HG02981 (cell line): ENCODE data around the gene GNG7.
A peak's percentile ranks its signal among the peaks of the same experiment; 100 is the strongest.
"Not testable (repeated sequence)": the region's sequence is repeated elsewhere in the genome, so short reads cannot be mapped to it uniquely, and the experiment has no call there.

Experiments
- ATAC-seq: cut with Tn5 transposase; IDR thresholded peaks from one replicate; pipeline ENCODE4 v1.9.1; 2021; ENCODE audit warnings: mild to moderate bottlenecking, moderate library complexity; ENCODE audit not compliant: unreplicated experiment

GNG7 gene

DNA sequence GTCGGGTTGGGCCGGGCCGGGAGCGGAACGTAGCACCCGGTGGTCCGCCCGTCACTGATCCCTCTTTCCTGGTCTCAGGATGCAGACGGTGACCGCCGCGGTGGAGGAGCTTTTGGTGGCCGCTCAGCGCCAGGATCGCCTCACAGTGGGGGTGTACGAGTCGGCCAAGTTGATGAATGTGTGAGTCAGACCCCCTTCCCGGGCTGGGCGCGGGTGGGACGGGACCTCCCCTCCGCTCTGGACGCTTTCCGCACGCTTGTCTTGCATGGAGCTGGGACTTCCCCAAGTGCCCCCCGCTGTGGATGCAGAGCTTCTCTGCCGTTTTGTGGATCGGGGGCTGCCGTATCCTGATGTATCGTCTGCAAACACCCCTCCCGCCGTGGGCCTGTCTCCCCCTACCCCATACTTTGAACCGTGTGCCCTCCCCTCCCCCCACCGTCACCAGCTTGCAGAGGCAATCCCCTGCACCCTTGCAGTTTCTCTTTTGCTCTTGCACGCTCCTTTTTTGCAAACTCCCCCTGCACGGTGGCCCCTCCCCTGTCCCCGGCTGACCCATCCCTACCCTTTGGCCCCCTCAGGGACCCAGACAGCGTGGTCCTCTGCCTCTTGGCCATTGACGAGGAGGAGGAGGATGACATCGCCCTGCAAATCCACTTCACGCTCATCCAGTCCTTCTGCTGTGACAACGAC is 225.9 kb downstream of the GNG7 start:
- ATAC-seq = peak; percentile 1

DNA sequence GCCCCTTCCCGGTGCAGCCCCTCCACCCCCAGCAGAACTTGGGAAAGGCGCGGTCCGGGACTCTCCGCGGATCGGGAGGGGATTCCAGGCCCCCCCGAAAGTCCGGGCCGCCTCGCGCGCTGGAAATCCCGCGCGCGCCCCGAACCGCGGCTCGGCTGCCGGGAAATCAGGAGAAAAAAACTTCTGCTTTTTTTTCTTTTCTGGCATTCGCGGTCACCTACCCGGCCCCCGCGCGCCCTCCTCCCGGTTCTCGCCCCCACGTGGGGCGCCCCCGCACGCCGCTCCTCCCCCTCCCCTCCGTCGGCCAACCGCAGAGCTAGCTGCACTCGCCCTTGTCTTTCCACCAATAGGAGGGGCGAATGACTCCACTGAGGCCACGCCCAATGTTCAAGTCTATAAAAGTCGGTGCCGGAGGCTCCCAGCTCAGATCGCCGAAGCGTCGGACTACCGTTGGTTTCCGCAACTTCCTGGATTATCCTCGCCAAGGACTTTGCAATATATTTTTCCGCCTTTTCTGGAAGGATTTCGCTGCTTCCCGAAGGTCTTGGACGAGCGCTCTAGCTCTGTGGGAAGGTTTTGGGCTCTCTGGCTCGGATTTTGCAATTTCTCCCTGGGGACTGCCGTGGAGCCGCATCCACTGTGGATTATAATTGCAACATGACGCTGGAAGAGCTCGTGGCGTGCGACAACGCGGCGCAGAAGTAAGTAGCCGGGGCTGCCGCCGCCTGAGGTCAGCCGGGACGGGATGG is 226.6 kb downstream of the GNG7 start, which contains the start of gene GADD45B:
GADD45B (plus strand) TSS at position 426 of the 749 bp plus-strand sequence; CDS start at position 658, 232 bp downstream.
- ATAC-seq = peak; percentile 44

- ATAC-seq = peak; percentile 3
These were observed 227.3 kb downstream of the GNG7 start for GRCh38 chr19:2475018-2475701.

DNA sequence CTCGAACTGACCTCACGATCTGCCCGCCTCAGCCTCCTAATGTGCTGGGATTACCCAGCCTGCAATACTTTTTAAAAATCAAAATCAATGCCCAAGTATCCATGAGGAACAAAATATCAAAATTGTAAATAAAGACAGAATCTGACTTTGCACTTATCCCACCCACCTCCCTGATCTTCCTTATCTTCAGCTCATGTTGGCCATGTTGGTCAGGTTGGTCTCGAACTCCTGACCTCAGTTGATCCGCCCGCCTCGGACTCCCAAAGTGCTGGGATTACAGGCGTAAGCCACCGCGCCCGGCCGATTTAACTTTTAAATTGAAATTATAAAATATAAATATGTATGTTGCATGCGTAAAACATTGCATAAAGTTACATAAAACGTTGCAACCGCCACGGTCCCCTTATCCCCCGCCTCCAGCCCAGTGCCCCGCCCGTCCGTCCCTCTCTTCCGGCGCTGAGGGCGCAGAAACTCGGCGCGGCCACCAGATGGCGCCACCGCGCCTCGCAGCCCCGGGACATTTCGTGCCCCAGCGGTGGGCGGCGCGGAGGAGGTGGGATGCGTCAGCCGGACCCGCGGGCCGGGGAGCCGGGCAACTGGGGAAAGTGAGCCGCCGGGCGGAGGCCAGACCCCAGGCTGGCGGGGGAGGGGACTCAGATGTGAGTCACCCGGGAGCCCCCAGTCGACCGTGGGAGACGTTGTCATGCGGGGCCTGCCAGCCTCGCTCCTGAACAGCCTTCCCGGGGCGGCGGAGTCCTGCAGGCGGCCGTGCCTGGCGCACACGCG is 228.1 kb downstream of the GNG7 start:
- no peak for ATAC-seq

GRCh38 chr19:2469915-2470200 is 232.6 kb downstream of the GNG7 start:
- not testable (repeated sequence) for ATAC-seq

GRCh38 chr19:2469102-2469914 is 233.2 kb downstream of the GNG7 start:
- ATAC-seq = no peak

- no peak for ATAC-seq
These were observed 233.9 kb downstream of the GNG7 start for GRCh38 chr19:2468596-2468995.

- no peak for ATAC-seq
These were observed 238.1 kb downstream of the GNG7 start for GRCh38 chr19:2464389-2464788.

DNA sequence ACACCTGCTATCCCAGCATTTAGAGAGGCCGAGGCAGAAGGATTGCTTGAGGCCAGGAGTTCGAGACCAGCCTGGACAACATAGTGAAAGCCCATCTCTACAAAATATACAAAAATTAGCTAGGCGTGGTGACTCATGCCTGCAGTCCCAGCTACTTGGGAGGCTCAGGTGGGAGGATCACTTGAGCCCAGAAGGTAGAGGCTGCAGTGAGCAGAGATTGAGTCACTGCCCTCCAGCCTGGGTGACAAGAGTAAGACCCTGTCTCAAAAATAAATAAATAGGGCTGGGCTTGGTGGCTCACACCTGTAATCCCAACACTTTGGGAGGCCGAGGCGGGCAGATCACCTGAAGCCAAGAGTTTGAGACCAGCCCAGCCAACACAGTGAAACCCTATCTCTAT is 238.8 kb downstream of the GNG7 start:
- ATAC-seq = not testable (repeated sequence)

DNA sequence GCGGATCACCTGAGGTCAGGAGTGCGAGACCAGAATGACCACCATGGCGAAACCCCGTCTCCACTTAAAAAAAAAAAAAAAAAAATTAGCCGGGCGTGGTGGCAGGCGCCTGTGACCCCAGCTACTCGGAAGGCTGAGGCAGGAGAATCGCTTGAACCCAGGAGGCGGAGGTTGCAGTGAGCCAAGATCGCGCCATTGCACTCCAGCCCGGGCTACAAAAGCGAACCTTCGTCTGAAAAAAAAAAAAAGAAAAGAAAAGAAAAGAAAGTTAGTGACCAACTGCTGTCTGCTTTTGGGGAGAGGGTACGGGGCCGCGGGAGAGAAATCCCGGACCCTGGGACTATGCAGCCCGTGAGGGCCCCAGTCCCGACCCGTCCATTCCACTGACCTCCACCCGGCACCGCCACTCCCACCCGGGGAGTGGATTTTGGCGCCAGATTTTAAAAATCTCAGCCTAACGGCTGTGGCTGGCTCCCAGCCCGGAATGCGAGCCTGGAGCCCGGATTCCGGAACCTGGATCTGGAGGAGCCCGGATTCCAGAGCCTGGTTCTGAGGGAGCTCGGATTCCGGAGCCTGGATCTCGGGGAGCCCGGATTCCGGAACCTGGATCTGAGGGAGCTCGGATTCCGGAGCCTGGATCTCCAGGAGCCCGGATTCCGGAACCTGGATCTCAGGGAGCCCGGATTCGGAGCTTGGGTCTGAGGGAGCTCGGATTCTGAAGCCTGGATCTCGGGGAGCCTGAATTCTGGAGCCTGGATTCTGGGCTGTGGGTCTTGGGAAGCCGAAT is 239.7 kb downstream of the GNG7 start:
- no peak for ATAC-seq

GRCh38 chr19:2461751-2462634 is 240.5 kb downstream of the GNG7 start:
- ATAC-seq = no peak
